Mucosa of descending colon (tissue), 3 donors: ENCODE data around the gene PARM1. TPM values are rescaled to one million over a fixed set of nuclear protein-coding genes. Genes with fewer than 3 reads are reported as not detected.

Experiments used
- ATAC-seq: fragments of 200-7000 bp; cut with Tn5 transposase; one replicate; pipeline ENCODE4 v1.9.1; 2020; ENCODE audit warnings: mild to moderate bottlenecking, moderate library complexity
- DNase-seq, 3 donors: peaks; one replicate each; pipeline ENCODE4 v3.0.0-alpha.2; 2020
- H3K36me3 ChIP-seq: fragments of 200-600 bp; one replicate; pipeline ENCODE4 v1.8.0; 2021; ENCODE audit warnings: low read depth, mild to moderate bottlenecking
- H3K4me1 ChIP-seq: fragments of 200-600 bp; one replicate; pipeline ENCODE4 v1.8.0; 2021; ENCODE audit warnings: low read depth, mild to moderate bottlenecking
- H3K4me3 ChIP-seq: fragments of 200-600 bp; one replicate; pipeline ENCODE4 v1.8.0; 2021; ENCODE audit warnings: mild to moderate bottlenecking
- H3K9me3 ChIP-seq: fragments of 200-600 bp; one replicate; pipeline ENCODE4 v1.8.0; 2021; ENCODE audit warnings: mild to moderate bottlenecking
- intact Hi-C, 2 donors: fragments of 100-400 bp; cut with DNase I in 1 of 2; cut with micrococcal nuclease in 1 of 2; formaldehyde crosslinking; loops; one replicate each; pipeline versions ENCODE4 v1.11.0 to v1.11.1; 2022; cut with DNase I, micrococcal nuclease
- total RNA-seq, 3 donors: library from RNA; stranded (reverse); fragmentation: NEBNext Ultra II Directional in 2 of 3; extraction: Animal tissue kit (Norgen Biotek cat#: 25700) in 2 of 3; gene quantifications; one replicate each; pipeline versions ENCODE4 v1.2.1 to v1.2.4, GENCODE V29; 2021 to 2023
- TF ChIP-seq, protein P1 (sequence below): fragments of 200-600 bp; IDR thresholded peaks from one replicate; pipeline ENCODE4 v1.8.0; 2022; ENCODE audit warnings: antibody characterized with exemption, mild to moderate bottlenecking
- donor health status: DM: no; HTN: no; CAD: no; lungs with moderate emphysema.
- donor health status: DM: no; HTN: no; CAD: no.
- donor health status: DM: no; HTN: yes; CAD: no.

PARM1 gene
- total RNA-seq, 3 donors from 2014 or later: 120 to 286 (median 209) TPM

DNA sequence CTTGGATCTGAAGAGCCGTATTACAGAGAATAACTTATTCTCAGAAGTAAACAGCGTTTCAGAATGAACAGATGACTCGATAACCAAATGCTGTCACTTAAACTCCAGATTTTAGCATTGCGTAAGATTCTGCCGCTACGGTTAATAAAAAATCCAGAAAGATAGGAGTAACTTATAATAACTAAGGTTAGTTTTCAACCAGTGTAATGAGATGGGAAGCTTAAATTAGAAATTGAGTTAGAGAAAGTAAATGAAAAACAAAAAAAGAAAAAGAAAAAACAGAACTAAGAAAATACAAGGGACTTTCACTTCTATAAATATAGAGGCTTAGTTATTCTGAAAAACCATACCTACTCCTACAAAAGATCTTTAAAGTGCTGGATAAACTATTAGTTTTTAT is 13.1 kb upstream of the PARM1 start:
- H3K9me3 ChIP-seq: no peaks in the 10 kb centered on the region
- no peaks in the 10 kb centered on the region for H3K36me3 ChIP-seq
- no peaks in the 10 kb centered on the region for H3K4me1 ChIP-seq
- TF ChIP-seq, protein P1, sequence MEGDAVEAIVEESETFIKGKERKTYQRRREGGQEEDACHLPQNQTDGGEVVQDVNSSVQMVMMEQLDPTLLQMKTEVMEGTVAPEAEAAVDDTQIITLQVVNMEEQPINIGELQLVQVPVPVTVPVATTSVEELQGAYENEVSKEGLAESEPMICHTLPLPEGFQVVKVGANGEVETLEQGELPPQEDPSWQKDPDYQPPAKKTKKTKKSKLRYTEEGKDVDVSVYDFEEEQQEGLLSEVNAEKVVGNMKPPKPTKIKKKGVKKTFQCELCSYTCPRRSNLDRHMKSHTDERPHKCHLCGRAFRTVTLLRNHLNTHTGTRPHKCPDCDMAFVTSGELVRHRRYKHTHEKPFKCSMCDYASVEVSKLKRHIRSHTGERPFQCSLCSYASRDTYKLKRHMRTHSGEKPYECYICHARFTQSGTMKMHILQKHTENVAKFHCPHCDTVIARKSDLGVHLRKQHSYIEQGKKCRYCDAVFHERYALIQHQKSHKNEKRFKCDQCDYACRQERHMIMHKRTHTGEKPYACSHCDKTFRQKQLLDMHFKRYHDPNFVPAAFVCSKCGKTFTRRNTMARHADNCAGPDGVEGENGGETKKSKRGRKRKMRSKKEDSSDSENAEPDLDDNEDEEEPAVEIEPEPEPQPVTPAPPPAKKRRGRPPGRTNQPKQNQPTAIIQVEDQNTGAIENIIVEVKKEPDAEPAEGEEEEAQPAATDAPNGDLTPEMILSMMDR: no peak
- H3K4me3 ChIP-seq: no peak overlapping the region
- intact Hi-C loops: no loop called here
- ATAC-seq: no peak
- DNase-seq: no peak

- TF ChIP-seq, protein P1: no peak
- DNase-seq: no peak
- intact Hi-C loops: no loop called here
- Histone ChIP-seq H3K4me3 (no peak overlapping the region), H3K36me3 (no peaks in the 10 kb centered on the region), H3K4me1 (no peaks in the 10 kb centered on the region), H3K9me3 (no peaks in the 10 kb centered on the region)
- no peak for ATAC-seq
Measured at GRCh38 chr4:74920704-74921103, 12.2 kb upstream of the PARM1 start.

DNA sequence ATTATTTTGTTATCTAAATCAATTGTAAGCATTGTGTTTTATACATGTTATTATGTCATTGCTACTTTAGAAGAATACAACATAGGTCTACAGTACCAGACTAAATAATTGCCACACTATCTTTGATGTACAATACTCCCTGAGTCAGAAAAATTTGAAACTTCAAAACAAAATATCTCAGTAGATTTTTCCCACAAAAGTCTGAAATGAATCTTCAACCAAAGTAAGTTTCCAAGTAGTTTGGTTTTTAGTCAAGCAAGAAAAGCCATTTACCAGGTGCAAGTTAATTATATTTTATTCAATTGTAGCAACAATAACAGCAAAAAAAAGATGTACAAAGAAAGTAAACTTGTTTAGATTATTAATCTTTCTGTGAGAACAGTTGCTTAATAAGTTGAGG is 11.4 kb upstream of the PARM1 start:
- TF ChIP-seq, protein P1: no peak
- Histone ChIP-seq H3K36me3 (no peaks in the 10 kb centered on the region), H3K4me1 (no peaks in the 10 kb centered on the region), H3K4me3 (no peak overlapping the region), H3K9me3 (no peaks in the 10 kb centered on the region)
- intact Hi-C loops: no loop called here
- DNase-seq (no peak), ATAC-seq (no peak)

DNA sequence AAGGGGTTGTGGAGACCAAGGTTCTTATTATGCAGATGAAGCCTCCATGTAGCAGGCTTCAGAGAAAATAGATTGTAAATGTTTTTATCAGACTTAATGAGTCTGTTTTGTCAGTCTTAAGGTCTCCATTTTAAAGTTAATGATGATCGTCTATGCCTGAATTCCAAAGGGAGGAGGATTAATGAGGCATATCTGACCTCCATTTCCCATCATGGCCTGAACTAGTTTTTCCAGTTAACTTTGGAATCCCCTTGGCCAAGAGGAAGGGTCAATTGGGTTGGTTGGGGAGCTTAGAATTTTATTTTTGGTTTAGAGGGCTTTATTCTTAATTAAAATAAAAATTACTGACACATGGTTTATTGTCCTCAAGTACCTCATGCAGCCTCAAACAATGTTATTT is 6.9 kb upstream of the PARM1 start:
- intact Hi-C loops: no loop called here
- no peaks in the 10 kb centered on the region for H3K9me3 ChIP-seq
- no peaks in the 10 kb centered on the region for H3K4me1 ChIP-seq
- TF ChIP-seq, protein P1: no peak
- H3K4me3 ChIP-seq: no peak overlapping the region
- ATAC-seq (no peak), DNase-seq (no peak)
- no peaks in the 10 kb centered on the region for H3K36me3 ChIP-seq

- H3K36me3 ChIP-seq: no peaks in the 10 kb centered on the region
- H3K4me3 ChIP-seq: no peak overlapping the region
- peaks cover 2% of the 10 kb centered on the region for H3K4me1 ChIP-seq
- TF ChIP-seq, protein P1: no peak
- intact Hi-C loops: loop anchor here in 1 of 2 donors (5.0 kb wide), 1 partner anchor 357 kb away; no protein-coding TSS in a partner anchor
- ATAC-seq (no peak), DNase-seq (no peak)
- H3K9me3 ChIP-seq: no peaks in the 10 kb centered on the region
Measured at GRCh38 chr4:74930162-74930561, 2.8 kb upstream of the PARM1 start.

DNA sequence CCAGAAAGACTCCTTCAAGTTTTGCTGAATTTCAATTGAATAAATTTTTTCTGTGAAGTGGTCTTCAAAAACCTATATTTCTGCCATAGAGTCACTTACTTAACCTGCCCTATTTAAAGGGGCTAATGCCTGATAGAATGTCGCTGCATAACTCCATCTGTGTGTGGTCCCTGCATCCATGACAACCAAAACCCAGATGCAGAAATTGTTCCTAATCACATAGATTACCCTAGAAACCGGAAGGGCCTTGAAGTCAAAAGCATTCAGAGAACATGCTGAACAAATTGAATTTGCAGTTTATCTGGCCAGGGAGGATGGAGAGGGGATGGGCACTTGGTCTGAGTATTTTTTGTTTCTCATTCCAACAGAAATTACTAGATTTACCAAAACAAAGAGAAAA is 1.5 kb upstream of the PARM1 start:
- DNase-seq (no peak), ATAC-seq (no peak)
- no peak overlapping the region for H3K4me3 ChIP-seq
- TF ChIP-seq, protein P1: no peak
- no peaks in the 10 kb centered on the region for H3K36me3 ChIP-seq
- H3K9me3 ChIP-seq: no peaks in the 10 kb centered on the region
- peaks cover 4% of the 10 kb centered on the region for H3K4me1 ChIP-seq
- intact Hi-C loops: loop anchor here in 1 of 2 donors (5.0 kb wide), 1 partner anchor 356 kb away; no protein-coding TSS in a partner anchor
